SH-SY5Y (cell line): ENCODE data around the gene ITPRID1.

ENCODE experiments used
- GATA2 ChIP-seq: IDR thresholded peaks from 2 replicates; pipeline ENCODE4 v1.6.1; 2011; ENCODE audit warnings: mild to moderate bottlenecking, low read depth, low read length
- GATA3 ChIP-seq: IDR thresholded peaks from 2 replicates; pipeline ENCODE4 v1.6.1; 2011; ENCODE audit warnings: low read depth, mild to moderate bottlenecking, low read length, moderate library complexity

The ITPRID1 gene

DNA sequence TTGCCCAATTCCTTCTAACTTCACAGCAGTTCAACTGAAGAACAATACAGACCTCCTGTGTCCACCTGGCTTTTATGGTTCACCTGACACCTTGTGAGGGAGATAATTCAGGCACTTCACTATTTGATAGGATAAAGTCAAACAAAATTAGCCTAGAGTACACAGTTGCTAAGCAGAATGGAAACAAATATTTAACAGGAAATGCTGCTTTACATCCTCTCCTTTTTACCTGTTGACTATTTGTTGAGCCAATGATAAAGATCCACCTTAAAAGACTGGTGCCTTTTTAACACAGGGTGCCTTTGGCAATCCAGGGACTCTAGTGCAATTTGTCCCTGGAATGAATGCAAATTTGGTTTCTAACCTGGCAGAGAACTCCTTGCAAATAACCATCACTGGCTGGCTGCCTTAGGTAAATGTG, 39.8 kb downstream of the ITPRID1 start:
- no peak for TF ChIP-seq GATA2
- TF ChIP-seq GATA3 = no peak

DNA sequence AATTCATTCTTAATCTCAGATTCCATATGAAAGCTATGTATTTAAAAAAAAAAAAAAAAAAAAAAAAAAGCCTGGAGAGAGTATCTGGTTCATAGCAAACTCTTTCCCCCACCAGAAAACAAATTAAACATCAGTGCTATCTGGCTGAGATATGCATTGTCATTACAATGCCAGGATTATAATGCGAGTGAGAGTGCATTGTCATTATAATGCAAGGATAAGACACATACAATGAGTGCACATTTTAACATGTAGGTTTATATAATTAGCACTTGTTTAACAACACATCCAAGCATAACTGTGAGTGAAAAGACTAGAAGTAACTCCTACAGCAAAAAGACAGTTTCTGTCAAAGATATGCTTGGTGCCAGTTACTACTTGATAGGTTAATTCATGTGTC, 48.1 kb downstream of the ITPRID1 start:
- TF ChIP-seq GATA3 (no peak), GATA2 (no peak)

DNA sequence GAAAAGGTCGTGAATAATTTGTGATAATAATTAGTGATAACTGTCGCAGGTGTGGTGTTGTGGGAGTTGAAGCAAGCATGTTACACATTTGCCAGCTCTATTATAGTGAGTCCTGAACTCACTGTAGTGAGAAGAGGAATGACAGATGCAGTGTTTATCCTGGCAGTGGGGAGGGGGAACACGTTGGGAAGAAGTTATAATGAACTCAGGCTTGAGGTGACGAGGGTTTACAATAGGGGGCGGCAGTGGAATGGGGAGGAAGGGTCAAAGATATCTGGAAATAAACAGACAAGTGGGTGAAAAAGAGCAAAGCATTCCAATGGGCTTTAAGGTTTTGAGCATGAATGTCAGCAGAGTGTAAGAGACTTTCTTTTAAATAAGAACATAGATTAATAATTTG, 49.6 kb downstream of the ITPRID1 start:
- TF ChIP-seq GATA3 = no peak
- no peak for TF ChIP-seq GATA2

DNA sequence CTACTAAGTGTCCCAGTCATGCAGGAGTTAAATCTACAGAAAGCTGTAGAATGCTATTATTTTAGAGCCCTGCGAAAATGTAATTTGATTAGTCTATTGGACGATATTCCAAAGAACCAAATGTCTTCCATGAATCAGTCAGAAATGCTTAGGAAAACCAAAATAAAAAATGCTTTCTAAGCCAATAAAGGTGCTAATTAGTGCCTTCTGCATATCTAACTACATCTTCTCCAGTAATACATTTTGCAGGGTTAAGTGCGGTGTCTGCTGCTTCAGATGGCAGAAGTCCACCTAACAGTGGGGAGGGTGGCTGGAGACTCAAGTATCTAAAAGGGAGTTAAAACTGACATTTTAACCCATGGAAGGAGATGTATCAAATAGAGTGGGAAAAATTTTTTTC, 50.1 kb downstream of the ITPRID1 start:
- TF ChIP-seq GATA3 = no peak
- no peak for TF ChIP-seq GATA2

DNA sequence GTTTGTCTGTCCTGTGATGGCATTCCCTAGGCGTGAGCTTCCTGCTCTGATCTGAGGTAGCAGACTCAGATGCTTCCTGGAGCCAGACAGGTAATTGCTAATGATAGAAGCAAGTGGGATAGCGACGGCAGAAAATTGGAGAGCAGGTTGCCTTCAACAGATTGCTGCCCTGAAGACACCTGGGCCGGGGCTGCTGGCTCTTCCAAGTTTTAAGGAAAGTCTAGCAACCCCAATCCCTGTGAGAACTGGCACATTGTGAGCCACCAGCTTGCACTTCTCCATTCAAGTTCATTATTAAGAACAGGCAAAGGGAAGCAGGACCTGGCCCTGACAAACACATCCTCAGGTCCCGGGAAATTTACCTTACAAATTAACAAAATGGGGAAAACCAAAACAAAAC, 50.8 kb downstream of the ITPRID1 start:
- TF ChIP-seq GATA2 = no peak
- no peak for TF ChIP-seq GATA3

DNA sequence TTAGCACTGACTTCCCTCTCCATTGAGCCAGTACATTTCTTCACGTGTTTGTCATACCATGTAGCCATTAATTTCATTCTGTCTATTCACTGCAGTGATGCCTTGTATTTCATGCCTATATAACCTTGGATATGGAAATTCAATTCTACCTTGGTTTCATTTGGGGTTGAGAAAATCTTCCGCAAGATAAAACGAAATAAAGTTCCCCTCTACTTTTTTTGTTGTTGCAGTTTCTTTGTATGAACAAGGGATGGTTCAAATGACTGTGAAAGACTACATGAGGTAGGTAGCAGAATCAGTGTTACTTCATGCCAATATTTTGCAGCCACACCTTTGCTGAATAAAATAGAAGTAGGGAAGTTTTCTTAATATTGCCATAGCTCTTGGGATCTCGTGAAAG, 55.6 kb downstream of the ITPRID1 start:
- TF ChIP-seq GATA3 (no peak), GATA2 (no peak)

DNA sequence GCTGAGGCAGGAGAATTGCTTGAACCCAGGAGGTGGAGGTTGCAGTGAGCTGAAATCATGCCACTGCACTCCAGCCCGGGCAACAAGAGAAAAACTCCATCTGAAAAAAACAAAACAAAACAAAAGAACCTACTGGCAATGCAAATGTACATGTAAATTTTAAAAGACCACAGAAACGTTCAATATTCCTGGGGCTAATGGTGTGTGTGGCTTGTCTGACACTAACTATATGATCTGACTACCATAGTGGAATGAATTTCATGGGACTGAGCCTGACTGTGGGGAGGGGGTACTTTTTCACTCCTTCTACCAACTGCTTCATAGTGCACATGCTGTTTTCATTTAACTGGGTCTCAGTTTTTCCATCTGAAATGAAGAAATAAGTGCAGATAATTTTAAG, 69.6 kb downstream of the ITPRID1 start:
- no peak for TF ChIP-seq GATA3
- no peak for TF ChIP-seq GATA2

DNA sequence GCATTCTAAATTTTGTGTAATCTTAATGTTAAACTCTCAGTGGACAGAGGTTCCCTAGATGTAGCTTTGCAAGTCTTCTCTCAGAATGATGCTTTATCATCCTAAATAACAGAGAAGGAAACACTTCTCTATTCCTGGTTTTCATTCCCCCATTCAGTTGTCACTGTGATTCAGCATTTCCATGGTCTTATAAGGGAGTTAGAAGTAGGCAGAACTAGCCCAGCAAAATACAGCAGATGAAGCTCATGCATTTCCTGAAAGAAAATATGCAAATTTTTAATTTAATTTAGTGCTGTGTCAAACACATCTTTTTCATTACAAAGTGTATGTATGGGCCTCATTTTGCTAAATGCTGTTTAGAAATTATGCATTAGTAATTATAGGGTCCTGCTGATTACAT, 70.1 kb downstream of the ITPRID1 start:
- TF ChIP-seq GATA3 = no peak
- TF ChIP-seq GATA2 = no peak

DNA sequence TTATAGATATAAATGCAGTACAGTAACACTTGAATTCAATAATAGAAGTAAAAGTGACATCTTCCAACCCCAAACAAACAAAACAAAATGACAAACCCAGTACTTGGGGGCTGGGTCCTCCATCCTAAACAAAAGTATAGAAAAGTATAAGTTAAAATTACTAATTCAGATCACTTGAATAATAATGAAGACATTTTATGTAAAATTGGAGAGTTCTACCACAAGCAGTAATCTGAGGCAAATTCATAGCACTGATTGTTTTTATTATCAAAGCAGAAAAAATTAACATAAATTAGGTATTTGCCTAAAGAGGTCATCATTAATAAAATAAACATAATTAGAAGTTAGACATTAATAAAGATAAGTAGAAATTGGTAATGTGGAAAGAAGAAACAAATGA, 81.5 kb downstream of the ITPRID1 start:
- no peak for TF ChIP-seq GATA2
- no peak for TF ChIP-seq GATA3

DNA sequence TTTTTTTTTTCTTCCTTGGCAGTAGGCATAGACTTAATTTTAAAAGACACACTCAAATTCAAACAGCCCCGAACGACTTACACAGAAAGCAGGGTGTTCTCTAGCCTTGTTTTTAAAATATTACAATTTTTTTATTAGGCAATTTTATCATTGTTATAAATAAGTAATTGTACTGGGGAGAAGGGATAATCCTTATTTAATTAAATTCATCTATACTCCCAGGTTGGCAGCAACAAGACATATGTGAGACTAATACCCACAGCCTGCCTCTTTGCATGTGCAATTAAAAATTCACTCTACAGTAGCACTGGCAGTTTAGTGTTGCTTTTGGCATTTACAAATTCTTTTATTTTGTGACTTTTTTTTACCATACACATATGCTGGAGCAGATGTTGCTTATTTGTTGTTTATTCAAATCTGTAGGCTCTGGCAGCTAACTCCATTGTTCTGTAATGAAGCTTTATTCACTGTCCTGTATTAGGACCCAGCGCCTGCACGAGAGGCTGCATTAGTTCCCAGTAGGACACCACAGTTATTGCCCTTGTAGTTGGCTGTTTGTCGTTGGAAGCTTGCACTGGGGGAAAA, 88.2 kb downstream of the ITPRID1 start:
- TF ChIP-seq GATA3 = no peak
- no peak for TF ChIP-seq GATA2

DNA sequence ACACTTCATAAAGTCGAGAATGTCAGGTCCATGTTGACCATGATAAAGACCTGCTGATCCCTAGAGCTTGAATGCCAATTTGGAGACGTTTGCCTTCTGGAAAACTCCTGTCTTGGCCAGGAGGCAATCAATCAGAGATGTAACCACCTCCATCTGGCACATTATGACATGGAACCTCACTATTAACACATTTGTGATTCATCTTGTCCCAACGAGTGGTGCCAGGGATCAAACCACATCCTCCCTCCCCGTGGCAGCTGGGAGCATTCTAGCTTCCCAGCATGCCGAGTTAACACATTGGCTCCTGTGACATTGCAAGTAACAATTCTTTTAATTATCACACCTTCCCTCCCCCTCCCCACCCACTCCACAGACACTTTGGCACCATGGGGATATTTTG, 89.2 kb downstream of the ITPRID1 start:
- TF ChIP-seq GATA3 (no peak), GATA2 (no peak)

DNA sequence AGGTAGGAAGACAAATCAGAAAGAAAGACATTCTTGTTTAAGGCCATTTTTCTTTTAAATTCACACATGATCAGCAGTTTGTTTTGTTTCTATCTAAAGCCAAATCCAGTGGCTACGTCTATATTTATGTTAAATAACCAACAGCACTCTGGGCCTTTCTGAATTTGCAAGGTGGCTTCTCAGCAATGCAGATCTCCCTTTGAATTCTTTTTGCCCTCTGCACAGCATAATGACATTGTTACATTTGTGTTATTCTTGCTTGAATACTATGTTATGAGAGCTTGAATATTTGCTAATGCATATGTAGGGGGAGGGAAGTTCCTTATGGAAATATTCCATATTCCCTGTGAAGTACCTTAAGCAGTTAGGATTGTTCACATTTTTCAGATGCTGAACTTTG, 99.7 kb downstream of the ITPRID1 start:
- TF ChIP-seq GATA2 = no peak
- TF ChIP-seq GATA3 = no peak

DNA sequence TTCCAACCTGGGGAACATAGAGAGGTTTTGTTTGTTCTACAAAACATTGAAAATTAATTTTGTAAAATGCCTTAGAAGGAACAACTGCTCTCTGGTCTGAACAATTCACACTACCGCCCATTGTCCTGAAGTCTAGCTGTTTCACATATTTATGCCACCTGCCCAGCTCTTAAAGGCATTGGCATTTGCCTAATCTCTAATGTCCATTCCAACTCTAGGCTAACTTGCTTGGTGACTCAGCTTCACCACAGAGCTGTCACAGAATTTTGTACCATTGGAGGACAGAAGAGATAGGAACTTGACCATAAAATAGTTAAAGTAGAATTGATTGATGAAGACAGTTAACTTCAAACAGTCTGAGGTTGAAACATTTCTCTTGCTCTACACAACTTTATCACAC, 119.6 kb downstream of the ITPRID1 start:
- TF ChIP-seq GATA2 (no peak), GATA3 (no peak)

DNA sequence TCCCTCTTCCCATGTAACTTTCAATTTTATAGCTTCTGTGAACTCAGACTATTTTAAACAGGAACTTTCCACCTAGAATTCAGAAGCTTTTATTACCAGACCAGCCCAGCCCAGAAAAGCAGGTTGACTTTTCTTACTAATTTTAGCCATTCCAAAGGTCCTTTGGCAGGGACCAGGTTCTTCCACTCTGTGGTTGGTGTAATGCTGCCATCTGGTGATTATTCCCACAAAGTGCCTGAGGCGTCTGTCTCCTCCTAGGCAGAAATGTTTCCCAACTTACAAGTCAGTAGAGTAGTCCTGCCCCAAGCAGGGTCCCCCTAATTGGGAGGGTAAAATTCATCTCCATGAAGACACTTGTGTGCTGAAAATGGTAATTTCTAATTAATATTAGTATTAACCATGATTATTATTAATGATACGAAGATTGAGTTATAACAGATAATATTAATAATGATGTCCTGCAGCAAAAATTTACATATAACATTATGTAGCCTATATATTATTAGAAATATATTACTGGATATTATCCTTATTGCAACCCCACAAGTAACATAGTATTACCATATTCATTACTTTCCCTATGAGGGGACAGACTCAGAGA, 120.1 kb downstream of the ITPRID1 start:
- TF ChIP-seq GATA3 (no peak), GATA2 (no peak)

DNA sequence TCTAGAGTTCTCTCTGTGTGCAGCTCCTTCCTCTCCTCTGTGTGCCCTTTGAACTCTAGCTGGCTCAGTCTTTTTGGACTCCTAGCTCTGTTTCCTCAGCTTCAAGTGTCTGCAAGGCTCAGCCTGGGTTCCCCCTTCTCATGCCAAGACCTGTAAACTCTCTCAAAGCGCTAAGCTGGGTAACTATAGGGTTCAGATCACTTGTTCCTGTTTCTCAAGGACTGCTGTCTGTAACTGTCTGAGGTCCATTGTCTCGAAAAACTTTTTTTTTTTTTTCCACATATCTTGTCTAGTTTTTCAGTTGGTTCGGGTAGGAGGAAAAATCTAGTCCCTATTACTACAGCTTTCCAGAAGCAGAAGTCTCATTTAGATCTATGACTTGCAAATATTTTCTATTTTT, 126.5 kb downstream of the ITPRID1 start:
- TF ChIP-seq GATA3 (no peak), GATA2 (no peak)

DNA sequence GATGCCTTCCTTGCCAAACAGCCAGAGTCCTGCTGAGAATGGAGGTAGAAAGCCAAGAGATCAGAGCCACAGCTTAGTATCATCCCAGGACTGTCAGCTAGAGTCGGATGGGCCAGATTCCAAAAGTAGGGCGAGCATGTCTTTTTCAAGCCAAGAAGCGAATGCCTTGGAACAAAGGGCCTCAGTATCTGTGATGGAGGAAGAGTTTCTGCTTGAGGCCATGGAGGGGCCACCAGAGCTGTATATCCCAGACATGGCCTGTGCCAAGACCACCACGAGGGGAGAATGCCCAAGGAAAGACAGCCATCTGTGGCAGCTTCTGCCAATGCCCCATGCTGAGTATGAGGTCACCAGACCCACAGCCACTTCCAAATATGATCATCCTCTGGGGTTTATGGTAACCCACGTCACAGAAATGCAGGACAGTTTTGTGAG, 128.8 kb downstream of the ITPRID1 start:
- no peak for TF ChIP-seq GATA3
- TF ChIP-seq GATA2 = no peak
